T-helper 2 cell treated with Interferon-gamma antibody and Interleukin-4, amounts not matched to agents 100 ng/mL and 5 ng/mL, for 36 hours (primary cell): Measurements from ENCODE around the gene GAL3ST2. TPM values are rescaled to one million over a fixed set of nuclear protein-coding genes. Genes with fewer than 3 reads are reported as not detected.
"Not testable (repeated sequence)": the region's sequence is repeated elsewhere in the genome, so short reads cannot be mapped to it uniquely, and the experiment has no call there.

Experiments
- intact Hi-C: fragments of 100-400 bp; cut with micrococcal nuclease; formaldehyde crosslinking; loops from one replicate; pipeline ENCODE4 v1.15.1; 2023
- total RNA-seq: library from RNA; stranded (reverse); gene quantifications from 2 replicates; pipeline ENCODE4 v1.2.3, GENCODE V29; 2022

The GAL3ST2 gene
- total RNA-seq, 1 donor from 2014 or later: 0.61 TPM

- intact Hi-C loops: no loop called here
Observed at GRCh38 chr2:241818229-241818942, 41.8 kb downstream of the GAL3ST2 start.

GRCh38 chr2:241818943-241819270 is 42.3 kb downstream of the GAL3ST2 start:
- intact Hi-C loops: no loop called here

- intact Hi-C loops: not testable (repeated sequence)
Observed at GRCh38 chr2:241819947-241820624, 43.5 kb downstream of the GAL3ST2 start.

- intact Hi-C loops: no loop called here
Observed at GRCh38 chr2:241820625-241821384, 44.2 kb downstream of the GAL3ST2 start.

GRCh38 chr2:241821460-241822263 is 45.0 kb downstream of the GAL3ST2 start:
- intact Hi-C loops: no loop called here

GRCh38 chr2:241822264-241822623 is 45.6 kb downstream of the GAL3ST2 start:
- intact Hi-C loops: no loop called here

- intact Hi-C loops: not testable (repeated sequence)
Observed at GRCh38 chr2:241823531-241824437, 47.2 kb downstream of the GAL3ST2 start.

GRCh38 chr2:241827394-241827793 is 50.8 kb downstream of the GAL3ST2 start:
- intact Hi-C loops: no loop called here

- intact Hi-C loops: no loop called here
Observed at GRCh38 chr2:241833101-241833663, 56.6 kb downstream of the GAL3ST2 start.

- intact Hi-C loops: not testable (repeated sequence)
Observed at GRCh38 chr2:241833756-241834526, 57.3 kb downstream of the GAL3ST2 start.

- intact Hi-C loops: no loop called here
Observed at GRCh38 chr2:241834527-241835210, 58.0 kb downstream of the GAL3ST2 start.

GRCh38 chr2:241835611-241836010 is 59.0 kb downstream of the GAL3ST2 start:
- intact Hi-C loops: no loop called here

GRCh38 chr2:241836292-241836691 is 59.7 kb downstream of the GAL3ST2 start:
- intact Hi-C loops: no loop called here

GRCh38 chr2:241837197-241837965 is 60.8 kb downstream of the GAL3ST2 start:
- intact Hi-C loops: no loop called here

GRCh38 chr2:241841181-241842066 is 64.8 kb downstream of the GAL3ST2 start:
- intact Hi-C loops: loop anchor here (5.0 kb wide), 1 partner anchor 139 kb away; the partner anchor contains the start of gene ING5

GRCh38 chr2:241842067-241842415 is 65.4 kb downstream of the GAL3ST2 start:
- intact Hi-C loops: loop anchor here (5.0 kb wide), 1 partner anchor 140 kb away; the partner anchor contains the start of gene ING5
